ENCODE measurements around the gene SUMF1.

The SUMF1 gene

GRCh38 chr3:4311496-4311895 lies 155.6 kb downstream of the SUMF1 start:
- Histone ChIP-seq H3K9me3 (ENCODE audit: insufficient read depth, low read depth, low read length) (no peaks in the 10 kb centered on the region), H3K27ac (ENCODE audit: low read depth, low read length) (no peak overlapping the region), H3K9ac (ENCODE audit: low read depth, low read length) (no peak overlapping the region), H3K4me1 (ENCODE audit: insufficient read depth, low read length) (peaks cover 36% of the 10 kb centered on the region), H3K4me3 (ENCODE audit: low read length) (no peak overlapping the region), H3K27me3 (ENCODE audit: insufficient read depth, low read length) (no peaks in the 10 kb centered on the region), H3K36me3 (ENCODE audit: insufficient read depth, low read length) (peaks cover 46% of the 10 kb centered on the region)

Measured in HUES64 (cell line).